IPS-15b (cell line): ENCODE data around the gene ADAMTS18.
"Not testable (repeated sequence)": the region's sequence is repeated elsewhere in the genome, so short reads cannot be mapped to it uniquely, and the experiment has no call there.

ENCODE experiments used
- H3K27me3 ChIP-seq: one replicate; pipeline ENCODE4 v1.6.1; 2013; ENCODE audit warnings: low read length; ENCODE audit not compliant: control insufficient read depth, insufficient read depth
- H3K36me3 ChIP-seq: one replicate; pipeline ENCODE4 v1.6.1; 2013; ENCODE audit warnings: low read length; ENCODE audit not compliant: control insufficient read depth, insufficient read depth
- H3K4me1 ChIP-seq: one replicate; pipeline ENCODE4 v1.6.1; 2013; ENCODE audit warnings: mild to moderate bottlenecking, low read length; ENCODE audit not compliant: control insufficient read depth, insufficient read depth
- H3K4me3 ChIP-seq: one replicate; pipeline ENCODE4 v1.5.1; 2013; ENCODE audit warnings: low read depth, low read length
- H3K9ac ChIP-seq: one replicate; pipeline ENCODE4 v1.6.1; 2013; ENCODE audit warnings: low read depth, mild to moderate bottlenecking, low read length
- H3K9me3 ChIP-seq: one replicate; pipeline ENCODE4 v1.6.1; 2013; ENCODE audit warnings: mild to moderate bottlenecking, low read length; ENCODE audit not compliant: control insufficient read depth, insufficient read depth

The ADAMTS18 gene, protein sequence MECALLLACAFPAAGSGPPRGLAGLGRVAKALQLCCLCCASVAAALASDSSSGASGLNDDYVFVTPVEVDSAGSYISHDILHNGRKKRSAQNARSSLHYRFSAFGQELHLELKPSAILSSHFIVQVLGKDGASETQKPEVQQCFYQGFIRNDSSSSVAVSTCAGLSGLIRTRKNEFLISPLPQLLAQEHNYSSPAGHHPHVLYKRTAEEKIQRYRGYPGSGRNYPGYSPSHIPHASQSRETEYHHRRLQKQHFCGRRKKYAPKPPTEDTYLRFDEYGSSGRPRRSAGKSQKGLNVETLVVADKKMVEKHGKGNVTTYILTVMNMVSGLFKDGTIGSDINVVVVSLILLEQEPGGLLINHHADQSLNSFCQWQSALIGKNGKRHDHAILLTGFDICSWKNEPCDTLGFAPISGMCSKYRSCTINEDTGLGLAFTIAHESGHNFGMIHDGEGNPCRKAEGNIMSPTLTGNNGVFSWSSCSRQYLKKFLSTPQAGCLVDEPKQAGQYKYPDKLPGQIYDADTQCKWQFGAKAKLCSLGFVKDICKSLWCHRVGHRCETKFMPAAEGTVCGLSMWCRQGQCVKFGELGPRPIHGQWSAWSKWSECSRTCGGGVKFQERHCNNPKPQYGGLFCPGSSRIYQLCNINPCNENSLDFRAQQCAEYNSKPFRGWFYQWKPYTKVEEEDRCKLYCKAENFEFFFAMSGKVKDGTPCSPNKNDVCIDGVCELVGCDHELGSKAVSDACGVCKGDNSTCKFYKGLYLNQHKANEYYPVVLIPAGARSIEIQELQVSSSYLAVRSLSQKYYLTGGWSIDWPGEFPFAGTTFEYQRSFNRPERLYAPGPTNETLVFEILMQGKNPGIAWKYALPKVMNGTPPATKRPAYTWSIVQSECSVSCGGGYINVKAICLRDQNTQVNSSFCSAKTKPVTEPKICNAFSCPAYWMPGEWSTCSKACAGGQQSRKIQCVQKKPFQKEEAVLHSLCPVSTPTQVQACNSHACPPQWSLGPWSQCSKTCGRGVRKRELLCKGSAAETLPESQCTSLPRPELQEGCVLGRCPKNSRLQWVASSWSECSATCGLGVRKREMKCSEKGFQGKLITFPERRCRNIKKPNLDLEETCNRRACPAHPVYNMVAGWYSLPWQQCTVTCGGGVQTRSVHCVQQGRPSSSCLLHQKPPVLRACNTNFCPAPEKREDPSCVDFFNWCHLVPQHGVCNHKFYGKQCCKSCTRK (N-terminal part only)

DNA sequence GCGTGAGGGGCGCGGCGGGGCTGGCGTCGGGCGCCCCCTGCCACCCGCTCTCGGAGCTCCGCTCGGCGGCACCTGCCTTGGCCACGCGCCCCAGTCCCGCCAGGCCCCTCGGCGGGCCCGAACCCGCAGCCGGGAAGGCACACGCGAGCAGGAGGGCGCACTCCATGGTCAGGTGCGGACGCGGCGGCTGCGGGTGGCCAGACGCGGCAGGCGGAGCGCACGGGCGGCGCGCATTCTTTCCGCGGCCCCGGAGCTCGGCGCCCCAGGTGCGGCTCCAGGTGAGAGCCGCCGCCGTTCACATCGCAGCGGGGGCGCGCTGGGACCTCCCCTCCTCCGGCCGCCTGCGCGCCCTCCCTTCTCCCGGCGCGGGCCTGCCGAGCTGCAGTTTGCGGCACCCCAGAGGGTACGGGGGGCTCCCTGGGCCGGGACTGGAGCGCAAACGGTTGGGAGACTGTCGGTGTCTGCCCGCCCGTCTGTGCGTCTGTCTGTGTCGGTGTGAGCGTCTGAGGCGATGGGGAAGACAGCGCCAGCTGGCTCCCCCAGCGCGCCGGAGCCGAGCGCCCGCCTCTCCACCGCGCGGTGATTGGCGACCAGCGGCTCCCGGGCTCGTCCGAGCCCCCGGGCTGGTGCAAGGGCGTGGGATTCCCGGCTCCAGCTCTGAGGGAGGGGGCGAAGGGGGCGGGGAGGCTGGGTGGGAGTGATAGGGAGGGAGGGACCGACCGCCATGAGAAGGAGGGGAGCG, at the start of gene ADAMTS18:
TSS of gene ADAMTS18 (minus strand) at position 505 of the 742 bp plus-strand sequence. CDS start at position 166, 339 bp downstream.
- H3K4me3 ChIP-seq = peak within 1 kb of the TSS; percentile 65

DNA sequence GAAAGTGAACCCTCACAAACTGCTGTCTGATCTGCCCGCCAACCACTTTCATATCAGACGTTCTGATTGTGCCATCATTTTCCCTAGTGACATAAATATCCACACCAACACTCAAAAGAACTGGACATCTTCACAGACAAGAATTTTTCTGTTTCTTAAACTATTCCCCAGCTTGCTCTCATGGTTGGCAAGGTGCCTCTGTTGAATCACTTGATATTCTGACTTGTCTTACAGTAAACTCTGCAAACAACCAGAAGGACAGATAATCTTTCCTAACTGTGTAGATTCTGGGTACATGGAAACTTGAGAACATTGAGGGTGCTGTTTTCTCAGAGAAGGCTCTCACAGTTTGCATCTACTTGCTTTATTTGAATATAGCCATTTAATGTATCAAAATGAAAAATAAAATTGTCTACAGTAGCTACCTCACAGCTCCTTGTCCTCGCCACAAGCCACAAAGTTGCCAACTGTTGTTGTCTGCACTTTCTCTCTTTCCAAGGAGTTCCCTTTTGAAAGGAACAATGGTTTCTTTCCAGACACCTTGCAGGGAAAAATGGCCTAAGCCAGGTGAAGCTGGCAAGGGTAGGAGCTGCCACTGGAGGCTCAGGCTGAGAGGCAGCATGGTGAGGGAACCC, 46.0 kb upstream of the ADAMTS18 start:
- no peaks in the 10 kb centered on the region for H3K27me3 ChIP-seq
- H3K4me1 ChIP-seq = no peaks in the 10 kb centered on the region
- no peak overlapping the region for H3K9ac ChIP-seq
- H3K4me3 ChIP-seq = no peak overlapping the region
- H3K9me3 ChIP-seq = no peaks in the 10 kb centered on the region
- H3K36me3 ChIP-seq = no peaks in the 10 kb centered on the region

More for the DNA sequence above, at the start of gene ADAMTS18:
- H3K27me3 ChIP-seq = peaks cover 61% of the 10 kb centered on the region
- no peaks in the 10 kb centered on the region for H3K36me3 ChIP-seq
- H3K9ac ChIP-seq = no peak within 1 kb of the TSS
- peaks cover 2% of the 10 kb centered on the region for H3K4me1 ChIP-seq
- no peaks in the 10 kb centered on the region for H3K9me3 ChIP-seq

DNA sequence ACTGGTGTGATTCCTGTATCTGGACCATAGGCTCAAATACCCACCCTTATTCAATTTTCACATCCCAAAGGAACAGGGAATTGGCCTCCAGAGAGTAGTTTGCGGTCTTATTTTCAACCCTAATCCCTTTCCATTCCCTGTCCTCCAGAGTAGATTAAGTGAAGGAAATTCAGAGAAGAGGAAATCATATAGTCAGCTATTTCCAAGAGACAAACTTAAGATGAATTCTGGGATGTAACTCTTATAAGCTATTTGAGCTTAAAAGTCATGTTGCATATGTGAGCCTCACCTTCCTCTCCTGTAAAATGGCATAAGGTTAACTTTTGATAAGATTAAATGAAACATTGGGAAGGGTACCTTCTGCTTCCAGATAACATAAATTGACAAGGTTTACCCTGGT, 37.4 kb upstream of the ADAMTS18 start:
- no peak overlapping the region for H3K9ac ChIP-seq
- H3K36me3 ChIP-seq = no peaks in the 10 kb centered on the region
- no peak overlapping the region for H3K4me3 ChIP-seq
- H3K9me3 ChIP-seq = no peaks in the 10 kb centered on the region
- H3K27me3 ChIP-seq = no peaks in the 10 kb centered on the region
- H3K4me1 ChIP-seq = no peaks in the 10 kb centered on the region

DNA sequence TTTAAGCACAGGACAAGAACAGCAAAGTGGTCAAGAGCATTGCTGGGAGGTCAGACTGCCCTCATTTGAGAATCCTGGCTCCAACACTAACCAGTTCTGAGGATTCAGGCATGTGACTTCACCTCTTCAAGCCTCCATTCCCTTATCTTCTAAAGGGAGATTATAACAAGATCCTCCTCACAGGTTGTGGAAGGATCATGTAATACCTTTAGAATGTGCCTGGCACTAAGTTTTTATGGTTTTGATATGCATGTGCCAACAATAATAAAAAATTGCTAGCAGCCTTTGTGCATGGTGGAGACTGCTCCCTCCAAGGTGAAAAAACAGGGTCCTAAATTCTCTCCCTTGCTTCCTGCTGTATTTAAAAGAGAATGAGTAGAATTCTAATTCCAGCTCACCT, 36.0 kb upstream of the ADAMTS18 start:
- no peaks in the 10 kb centered on the region for H3K36me3 ChIP-seq
- H3K9me3 ChIP-seq = no peaks in the 10 kb centered on the region

DNA sequence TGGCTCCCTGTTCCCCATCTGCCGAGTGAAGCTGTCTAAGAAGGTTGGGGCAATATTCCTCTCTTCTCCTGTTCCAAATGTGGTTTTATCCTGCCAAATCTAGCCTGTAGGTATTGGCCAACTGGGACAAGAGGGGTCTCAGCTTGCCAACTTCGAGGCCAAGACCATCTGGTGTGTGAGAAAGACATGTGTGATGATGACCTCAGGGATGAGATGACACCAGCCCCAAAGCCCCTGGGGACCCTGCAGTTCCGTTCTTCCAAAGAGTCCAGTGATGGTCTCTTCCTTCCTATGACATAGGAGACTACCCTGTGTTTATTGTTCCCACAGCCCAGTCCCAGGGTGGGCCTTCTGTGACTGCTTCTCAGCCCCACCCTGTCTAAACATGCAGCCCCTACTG, 34.8 kb upstream of the ADAMTS18 start:
- Histone ChIP-seq H3K9ac (no peak overlapping the region), H3K36me3 (no peaks in the 10 kb centered on the region), H3K9me3 (no peaks in the 10 kb centered on the region), H3K4me1 (no peaks in the 10 kb centered on the region), H3K27me3 (no peaks in the 10 kb centered on the region), H3K4me3 (no peak overlapping the region)

More for the DNA sequence above, 36.0 kb upstream of the ADAMTS18 start:
- Histone ChIP-seq H3K9ac (no peak overlapping the region), H3K27me3 (no peaks in the 10 kb centered on the region), H3K4me3 (no peak overlapping the region), H3K4me1 (no peaks in the 10 kb centered on the region)

DNA sequence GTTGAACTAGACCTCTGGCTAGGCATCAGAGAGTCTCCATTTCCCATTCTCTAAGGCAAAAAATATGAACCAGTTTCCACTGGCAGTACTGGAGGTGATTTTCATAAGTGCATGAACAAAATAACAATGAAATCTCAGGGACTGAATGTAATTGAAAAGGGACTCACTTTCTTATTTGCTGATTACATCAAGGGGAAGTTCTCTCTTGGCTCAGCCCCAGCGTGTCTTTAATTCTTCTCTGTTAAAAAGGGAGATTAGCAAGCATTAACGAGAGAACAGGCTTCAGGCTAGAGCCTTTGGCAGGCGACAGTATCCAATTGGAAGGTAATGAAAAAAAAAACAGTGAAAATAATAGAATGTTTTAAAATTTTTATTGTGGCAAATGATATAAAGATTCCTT, 34.0 kb upstream of the ADAMTS18 start:
- H3K36me3 ChIP-seq = no peaks in the 10 kb centered on the region

DNA sequence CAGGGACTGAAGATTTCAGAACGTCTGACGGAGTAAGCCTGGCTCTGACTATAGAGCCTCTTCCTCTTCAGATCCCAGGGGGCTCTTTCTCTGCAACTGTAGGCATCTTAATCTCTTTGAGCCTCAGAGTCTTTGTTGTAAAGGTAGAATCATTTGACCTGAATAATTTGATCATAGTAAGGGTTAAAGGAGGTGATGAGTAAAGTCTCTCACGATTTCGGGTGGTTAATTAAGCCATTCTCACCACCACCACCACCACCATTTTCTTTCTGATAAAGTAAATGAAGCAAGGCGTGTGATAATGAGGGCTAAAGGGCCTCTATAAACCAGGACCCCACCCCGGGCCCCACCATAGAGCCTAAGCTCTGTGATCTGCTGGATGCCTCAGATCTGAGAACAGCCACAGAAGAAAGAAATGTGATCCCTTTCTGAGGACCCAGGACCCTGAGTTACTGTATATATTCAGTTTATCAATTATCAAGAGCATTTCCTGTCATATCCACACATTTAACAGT, 33.0 kb upstream of the ADAMTS18 start:
- no peaks in the 10 kb centered on the region for H3K9me3 ChIP-seq
- H3K4me1 ChIP-seq = peaks cover under 1% of the 10 kb centered on the region
- no peak overlapping the region for H3K4me3 ChIP-seq
- no peaks in the 10 kb centered on the region for H3K36me3 ChIP-seq
- H3K27me3 ChIP-seq = no peaks in the 10 kb centered on the region
- H3K9ac ChIP-seq = no peak overlapping the region

More for the DNA sequence above, 34.0 kb upstream of the ADAMTS18 start:
- Histone ChIP-seq H3K27me3 (no peaks in the 10 kb centered on the region), H3K9me3 (no peaks in the 10 kb centered on the region), H3K4me1 (no peaks in the 10 kb centered on the region), H3K4me3 (no peak overlapping the region), H3K9ac (no peak overlapping the region)

DNA sequence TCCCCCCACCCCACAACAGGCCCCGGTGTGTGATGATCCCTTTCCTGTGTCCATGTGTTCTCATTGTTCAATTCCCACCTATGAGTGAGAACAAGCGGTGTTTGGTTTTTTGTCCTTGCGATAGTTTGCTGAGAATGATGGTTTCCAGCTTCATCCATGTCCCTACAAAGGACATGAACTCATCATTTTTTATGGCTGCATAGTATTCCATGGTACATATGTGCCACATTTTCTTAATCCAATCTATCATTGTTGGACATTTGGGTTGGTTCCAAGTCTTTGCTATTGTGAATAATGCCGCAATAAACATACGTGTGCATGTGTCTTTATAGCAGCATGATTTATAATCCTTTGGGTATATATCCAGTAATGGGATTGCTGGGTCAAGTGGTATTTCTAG, 28.8 kb upstream of the ADAMTS18 start:
- H3K4me3 ChIP-seq, H3K36me3 ChIP-seq: not testable (repeated sequence)

DNA sequence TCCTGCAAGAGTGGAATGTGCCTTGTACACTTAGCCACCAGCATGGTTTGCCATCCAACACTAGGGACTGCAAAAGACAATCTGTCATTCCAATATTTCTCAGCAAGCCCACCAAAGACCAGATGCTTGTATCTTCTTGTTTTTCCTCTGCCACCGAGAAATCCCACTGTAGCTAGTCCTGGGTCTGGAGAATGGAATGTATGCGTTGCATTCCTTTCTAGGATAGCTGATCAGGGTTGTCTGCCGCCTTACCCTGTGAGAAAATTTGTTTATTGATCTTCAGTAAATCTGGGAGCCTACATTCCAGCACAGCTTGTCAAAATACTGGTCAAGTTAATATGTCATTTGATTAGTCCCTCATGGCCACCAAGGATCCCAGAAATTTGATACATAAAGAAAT, 28.1 kb upstream of the ADAMTS18 start:
- H3K4me1 ChIP-seq = peaks cover 3% of the 10 kb centered on the region
- H3K4me3 ChIP-seq = no peak overlapping the region
- no peak overlapping the region for H3K9ac ChIP-seq

More for the DNA sequence above, 28.8 kb upstream of the ADAMTS18 start:
- not testable (repeated sequence) for H3K4me1 ChIP-seq, H3K27me3 ChIP-seq, H3K9ac ChIP-seq, H3K9me3 ChIP-seq

DNA sequence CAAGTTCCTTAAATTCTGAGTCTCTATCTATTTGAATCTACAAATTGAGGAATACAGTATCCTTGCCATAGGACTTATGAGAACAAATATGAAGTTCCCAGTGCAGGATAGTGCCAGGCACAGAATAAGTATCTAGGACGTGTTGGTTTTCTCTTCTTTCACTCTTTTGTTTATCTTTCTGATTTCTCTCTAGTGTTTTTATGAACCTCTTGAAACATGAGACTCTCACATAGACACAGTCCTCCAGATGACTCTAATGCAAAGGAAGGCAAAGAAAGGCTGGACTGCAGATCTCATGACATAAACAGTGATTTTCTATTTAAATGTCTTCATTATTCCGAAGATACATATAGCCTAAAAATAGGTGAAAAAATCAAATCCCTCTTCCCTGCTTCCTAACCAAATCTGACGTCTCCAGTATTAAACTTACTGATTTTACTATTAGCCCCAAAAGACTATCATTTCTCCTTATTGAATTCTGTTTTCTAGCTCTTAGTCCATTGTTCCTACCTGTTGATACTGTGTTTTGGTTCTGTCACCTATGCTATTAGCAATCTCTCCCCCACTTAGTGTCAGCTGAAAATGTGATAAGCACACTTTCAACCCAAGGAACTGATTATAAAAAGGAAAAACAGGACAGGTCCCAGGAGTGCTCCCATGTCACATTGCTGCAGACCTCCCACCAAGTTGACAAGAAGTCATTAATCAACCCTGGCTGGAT, 24.9 kb upstream of the ADAMTS18 start:
- Histone ChIP-seq H3K9ac (no peak overlapping the region), H3K4me3 (no peak overlapping the region), H3K9me3 (no peaks in the 10 kb centered on the region), H3K27me3 (no peaks in the 10 kb centered on the region), H3K4me1 (peaks cover 3% of the 10 kb centered on the region), H3K36me3 (no peaks in the 10 kb centered on the region)

More for the DNA sequence above, 28.1 kb upstream of the ADAMTS18 start:
- Histone ChIP-seq H3K27me3 (no peaks in the 10 kb centered on the region), H3K36me3 (no peaks in the 10 kb centered on the region), H3K9me3 (no peaks in the 10 kb centered on the region)
